Measurements from ENCODE around the gene ALS2CL.

The ALS2CL gene

DNA sequence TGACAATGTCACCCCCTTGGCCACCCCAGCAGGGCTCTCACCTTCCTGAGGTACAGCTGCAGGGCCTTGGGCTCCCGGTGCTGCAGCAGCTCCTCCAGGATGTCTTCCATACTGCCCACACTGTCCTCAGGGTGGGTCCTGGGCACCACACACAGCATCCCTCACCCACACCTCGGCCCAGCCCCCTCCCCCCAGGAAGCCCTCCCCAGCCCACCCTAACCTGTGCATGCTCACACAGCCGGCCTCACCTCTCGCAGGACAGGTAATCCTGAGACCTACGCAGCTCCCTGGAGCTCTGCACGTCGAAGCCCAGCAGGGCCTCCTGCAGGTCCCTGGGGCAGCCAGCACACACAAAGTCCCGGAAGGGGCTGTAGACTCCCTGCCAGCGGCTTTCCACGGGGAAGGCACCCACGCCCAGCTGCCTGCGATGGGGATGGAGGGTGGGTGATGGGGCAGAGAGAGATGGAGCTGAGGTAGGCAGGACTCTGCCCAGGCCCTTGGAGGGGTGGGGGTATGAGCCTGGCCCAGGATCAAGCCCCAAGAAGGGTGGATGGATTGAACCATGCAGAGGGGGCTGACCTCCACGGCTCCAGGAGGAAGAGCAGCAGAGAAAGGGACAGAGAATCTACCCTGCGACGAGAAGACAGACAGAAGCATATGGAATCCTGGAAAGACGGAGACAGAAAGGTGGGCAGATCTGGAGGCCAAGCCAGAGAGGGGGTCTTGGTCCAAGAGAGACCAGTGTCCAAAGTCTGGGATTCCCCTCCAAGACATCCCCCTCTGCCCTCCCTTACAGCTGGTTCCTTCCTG lies 16.7 kb downstream of the ALS2CL start:
- DNase-seq = peak; percentile 1

DNA sequence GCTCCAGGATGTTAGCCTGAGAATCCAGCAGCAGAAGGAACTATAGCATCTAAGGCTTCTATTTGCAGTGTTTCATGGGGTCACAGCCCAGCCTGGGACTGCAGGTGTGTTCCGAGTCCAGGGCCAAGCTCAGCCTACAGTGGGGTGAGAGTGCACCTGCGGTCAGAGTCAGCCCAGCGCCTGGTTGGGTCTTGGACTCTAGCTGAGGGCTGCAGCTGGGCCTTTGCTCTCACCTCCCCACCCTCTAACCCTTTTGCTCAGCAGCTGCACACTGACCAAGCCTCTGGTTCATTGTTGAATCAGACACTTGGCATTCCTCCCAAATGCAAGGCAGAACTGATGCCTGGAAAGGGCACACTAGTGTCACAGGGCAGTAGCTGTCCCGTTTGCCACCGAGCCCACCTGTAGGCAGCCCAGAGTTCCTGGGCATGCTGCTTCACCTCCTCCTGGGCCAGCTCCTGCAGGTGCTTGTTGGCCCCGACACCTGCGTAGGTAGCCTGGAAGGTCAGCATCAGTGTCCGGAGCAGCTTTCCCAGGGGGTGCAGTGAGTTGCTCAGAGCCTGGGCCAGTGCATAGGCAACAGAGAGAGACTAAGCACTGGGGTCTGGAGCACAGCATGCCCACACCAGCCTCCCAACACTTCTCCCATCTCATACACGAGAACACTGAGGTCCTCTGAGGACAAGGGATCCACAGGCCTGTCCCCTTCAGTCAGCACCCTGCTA lies 17.5 kb downstream of the ALS2CL start:
- peak; percentile 1 for DNase-seq

DNA sequence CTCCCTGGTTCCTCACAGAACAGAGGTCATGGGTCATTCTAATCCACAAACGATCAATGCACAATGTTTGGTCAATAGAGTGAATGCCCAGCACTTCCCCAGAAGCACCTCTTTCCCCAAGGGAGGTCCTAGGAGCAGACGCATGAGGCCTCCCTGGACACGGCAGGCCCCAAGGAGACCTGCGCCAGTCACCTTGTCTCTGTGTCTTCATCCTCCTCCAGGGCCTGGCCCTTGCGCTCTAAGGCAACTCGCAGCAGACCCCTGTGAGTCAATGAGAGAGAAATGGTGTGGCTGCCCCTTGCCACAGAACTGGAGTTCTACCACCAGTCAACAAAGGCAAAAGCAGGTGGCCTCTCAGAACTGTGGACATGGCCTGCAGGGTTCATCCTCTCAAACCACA lies 18.1 kb downstream of the ALS2CL start:
- no peak for DNase-seq

DNA sequence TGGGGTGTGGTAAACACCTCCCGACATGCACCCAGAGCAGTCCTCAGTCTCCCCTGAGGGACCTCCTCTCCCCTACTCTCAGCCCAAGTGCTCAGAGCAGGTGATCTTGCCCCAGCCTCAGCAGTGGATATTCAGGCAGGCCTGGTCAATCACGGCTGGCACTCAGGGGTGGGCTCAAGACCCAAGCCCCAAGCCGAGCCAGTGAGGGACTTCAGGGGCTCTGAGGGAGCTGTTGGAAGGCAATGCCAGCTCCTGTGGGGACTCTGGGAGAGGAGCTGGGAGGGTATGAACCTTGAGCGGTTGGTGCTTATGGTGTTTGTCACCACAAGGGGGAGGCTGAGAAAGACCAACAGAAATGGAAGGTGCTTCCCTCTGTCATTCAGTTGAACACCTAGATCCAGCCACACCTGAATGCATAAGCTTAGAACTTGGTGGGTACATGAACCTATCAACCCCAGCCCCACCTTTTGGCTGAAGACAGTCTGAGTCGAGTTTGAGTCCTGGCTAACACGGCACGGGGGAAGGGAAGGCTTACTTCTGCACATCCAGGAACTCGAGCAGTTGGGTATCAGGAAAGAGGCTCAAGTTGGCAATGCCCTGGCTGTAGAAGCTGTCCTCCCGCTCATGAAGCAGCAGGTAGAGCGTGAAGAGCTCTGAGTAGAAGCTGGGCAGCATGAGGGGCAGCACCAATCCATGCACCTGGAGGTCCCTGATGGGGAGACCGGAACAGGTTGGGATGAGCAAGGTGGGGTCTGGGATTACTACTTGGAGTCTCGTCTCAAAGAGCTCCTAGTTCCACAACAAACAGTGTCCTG lies 19.2 kb downstream of the ALS2CL start:
- no peak for DNase-seq

DNA sequence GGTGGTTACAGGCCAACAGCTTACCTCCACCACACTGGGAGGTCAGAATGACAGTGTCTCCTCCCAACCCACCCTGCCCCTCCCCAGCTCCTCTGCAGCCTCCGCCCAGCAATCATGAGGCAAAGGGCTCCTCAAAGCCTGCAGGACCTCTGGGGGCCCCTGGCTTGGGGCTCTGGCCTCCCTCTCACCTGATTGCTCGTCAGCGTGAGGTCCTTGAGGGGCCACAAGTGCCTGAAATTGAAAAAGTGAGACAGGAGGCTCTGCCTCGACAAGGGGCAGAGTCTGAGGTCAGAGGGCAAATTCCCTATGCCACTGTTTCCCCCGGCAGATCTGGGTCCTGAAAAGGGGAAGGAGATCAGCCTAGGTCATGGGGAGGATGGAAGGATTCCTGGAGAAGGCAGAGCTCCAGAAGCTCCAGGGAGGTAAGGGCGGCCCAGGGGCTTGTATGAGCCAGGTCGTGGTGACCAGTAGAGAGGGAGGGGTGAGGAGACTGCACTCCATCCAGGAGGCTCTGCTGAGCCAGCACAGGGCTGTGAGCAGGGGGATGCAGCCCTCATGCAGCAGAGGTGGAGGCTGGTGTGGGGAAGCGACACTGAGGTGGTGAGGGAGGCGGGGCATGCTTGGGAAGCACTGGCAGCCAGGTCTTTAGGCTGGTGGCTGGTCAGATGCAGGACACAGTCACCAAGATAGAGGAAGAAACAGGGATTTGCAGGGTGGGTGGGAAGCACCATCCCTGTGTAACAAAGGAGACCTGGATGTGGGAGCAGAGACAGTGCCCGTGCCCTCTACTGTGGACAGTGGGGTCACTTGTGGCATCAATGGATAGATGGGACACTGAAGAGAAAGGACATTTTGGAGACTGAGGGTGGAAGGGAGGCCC lies 20.1 kb downstream of the ALS2CL start:
- no peak for DNase-seq

DNA sequence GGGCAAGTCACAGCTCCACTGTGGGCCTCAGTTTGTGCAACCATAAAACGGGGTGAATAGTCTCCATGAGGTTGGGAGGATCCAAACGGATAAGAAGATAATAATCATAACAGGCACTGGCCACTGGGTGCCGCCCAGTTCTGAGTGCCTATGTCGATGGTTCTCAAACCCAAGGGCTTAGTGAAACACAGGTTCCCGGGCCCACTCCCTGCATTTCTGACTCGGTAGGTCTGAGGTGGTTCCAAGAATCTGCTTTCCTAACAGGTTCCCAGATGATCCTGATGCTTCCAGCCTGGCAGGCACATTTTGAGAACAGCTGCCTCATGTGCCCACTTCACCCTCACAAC lies 21.2 kb downstream of the ALS2CL start:
- DNase-seq = no peak

DNA sequence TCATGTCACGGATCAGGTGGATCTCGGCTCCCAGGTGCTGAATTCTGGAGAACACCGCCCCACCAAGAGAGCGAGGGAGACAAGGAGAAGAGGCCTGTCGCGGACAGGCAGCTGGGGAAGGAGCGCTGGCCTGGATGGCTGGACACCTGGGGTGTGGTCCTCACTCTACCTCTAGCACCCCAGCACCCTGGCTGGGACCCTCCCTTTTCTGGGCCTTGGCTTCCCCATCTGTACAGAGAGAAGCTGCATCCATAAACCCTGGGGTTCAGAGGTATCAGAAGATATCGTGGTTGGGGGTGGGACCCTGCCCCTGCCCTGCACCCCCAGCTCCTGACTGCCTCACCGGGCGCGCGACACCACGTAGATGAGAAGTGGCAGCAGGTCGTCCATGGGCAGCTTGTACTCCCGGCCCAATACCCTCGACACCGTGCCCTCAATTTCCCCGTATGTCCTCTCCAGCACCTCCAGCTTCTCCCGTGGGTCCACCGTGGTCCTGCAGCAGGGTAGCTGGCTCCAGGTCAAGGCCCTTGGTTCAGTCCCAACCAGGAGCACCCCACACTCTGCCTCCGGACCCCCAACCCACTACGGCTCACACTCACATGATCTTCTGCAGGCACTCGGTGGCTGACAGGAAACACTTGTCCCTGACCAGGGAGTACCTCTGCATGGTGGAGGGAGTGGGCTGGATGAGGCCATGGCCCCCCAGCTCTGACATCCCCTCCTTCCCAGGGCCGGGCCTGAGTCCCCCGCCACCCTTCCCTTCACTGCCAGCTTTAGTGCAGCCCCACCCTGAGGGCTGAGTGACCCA lies 21.7 kb downstream of the ALS2CL start:
- DNase-seq = no peak

DNA sequence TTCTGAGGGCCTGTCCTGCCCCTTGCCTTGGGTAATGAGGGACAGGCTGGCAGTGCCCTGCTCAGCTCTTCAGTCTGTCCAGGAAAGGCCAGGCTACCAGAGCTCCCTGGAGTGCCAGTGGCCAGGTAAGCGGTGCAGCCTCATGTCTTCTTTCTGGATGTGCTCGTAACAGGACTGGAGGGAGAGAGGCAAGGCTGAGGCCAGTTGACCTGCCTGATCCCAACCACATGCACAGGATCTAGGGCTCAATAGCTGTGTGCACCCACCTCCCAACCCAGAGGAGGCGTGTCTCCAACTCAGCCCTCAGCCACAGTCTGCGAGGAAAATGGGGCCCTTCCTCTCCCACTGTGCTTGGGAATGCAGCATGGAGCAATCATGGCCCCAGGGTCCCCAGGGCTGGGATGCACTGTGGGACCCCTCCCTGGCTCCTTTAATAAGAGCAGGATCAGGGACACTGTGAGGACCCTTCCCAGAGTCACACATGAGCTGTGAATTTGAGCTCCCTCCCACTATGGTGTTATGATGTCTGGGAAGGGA lies 22.5 kb downstream of the ALS2CL start:
- DNase-seq = no peak

DNA sequence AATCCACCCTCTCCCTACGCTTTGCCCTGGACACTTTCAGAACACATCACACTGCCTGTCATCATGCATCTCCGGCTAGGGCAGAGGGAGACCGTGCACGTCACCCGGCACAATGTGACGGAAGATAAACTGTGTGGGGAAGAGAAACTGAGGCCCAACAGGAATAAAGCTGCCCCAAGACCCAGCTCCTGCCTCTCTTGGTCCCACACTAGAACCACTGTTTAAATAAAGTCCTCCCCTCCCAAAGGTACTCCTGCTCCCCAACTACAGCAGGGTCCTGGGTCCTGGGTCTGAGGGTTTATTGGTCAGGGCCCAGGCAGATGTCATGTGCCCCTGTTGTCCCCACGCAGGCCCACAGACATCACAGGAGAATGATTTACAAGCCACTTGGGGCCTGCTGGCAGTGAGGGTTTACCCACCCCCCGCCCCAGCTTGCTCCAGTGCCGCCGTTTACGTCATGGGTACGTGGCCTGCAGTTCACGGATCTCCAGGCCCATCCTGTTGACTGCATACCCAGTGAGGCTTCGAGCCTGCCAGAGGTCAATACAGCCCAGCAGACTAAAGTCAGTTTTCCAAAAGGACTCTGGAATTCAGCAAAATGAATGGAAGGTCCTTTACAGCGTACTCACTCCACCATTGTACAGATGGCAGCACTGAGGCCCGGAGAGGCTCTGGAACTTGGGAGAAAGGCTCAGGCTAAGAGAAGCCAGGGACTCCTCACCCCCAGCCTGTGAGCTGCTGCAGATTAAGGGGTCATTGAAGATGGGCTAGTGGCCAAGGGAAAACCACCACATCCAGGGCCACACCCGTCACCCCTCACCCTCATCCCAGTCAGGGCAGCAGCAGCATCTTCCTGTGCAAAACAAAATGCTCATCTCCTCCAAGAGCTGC lies 23.2 kb downstream of the ALS2CL start:
- DNase-seq = no peak

DNA sequence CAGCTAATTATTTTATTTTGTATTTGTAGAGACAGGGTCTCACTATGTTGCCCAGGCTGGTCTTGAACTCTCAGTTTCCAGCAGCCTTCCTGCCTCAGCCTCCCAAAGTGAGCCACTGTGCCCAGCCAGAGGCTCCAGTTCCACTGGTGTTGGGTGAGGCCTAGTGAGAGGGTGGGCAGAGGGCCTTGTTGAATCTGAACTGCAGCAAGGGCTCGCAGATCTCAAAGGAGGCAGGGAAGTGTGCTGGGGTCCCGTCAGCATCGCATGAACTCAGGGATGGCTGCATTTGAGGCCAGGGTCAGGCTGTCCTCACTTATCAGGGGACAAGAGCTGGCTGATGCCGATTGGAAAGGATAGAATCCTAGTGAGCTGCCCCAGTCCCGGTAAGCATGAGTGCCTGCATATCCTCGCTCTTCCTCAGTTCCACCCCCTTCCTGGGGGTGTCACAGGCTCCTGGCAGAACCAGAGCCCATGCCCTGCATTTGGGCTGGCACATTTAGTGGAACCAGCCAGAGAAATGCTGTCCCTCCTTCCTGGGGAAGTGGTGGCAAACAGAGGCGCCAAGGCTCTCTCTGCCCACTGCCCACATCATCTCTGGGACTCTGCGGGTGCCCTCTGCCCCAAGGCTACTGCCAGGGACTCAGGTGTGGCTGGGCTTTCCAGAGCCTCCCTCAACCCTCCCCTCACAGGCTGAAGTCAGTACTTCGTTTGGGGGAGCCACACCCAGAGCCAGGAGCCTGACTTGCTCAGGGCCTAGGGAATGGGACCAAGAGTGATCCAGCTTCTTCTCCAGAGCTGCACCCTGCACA lies 24.1 kb downstream of the ALS2CL start:
- DNase-seq = no peak

DNA sequence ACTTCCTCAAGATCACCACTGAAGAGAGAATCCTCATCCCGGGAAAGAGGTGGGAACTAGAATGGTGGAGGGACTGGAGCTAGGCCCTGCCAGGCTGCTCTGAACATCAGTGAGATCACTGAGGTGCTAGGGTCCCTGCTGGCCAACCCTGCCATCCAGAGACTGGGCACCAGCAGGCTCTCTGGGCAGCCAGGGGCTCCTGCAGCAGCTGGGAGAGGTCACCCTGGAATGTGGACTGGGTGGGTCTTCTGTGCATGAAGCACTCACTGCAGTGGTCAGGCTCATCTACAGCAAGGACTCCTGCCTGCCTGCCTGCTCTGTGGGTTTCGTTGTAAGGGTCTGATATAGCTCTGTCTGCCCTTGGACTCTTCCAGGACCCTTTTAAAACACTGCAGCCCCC lies 24.9 kb downstream of the ALS2CL start:
- no peak for DNase-seq

DNA sequence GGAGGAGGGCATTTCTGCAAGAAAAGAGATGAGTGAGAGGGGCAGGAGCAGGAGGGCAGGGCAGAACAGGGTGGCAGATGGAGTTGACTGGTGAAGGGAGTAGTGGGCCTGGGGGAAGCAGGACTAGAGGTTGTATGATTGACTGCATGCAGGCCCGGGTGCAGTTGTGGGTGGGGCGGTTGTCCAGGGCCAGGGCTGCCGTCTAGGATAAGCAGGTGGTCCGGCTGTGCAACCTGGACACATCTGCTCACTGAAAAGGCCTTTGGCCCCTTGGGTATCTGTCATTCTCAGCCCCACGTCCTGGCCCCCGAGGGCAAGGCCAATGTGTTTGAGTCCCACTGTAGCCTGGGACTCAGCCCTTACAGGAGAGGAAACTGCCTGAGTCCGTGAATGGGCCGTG lies 25.4 kb downstream of the ALS2CL start:
- no peak for DNase-seq

DNA sequence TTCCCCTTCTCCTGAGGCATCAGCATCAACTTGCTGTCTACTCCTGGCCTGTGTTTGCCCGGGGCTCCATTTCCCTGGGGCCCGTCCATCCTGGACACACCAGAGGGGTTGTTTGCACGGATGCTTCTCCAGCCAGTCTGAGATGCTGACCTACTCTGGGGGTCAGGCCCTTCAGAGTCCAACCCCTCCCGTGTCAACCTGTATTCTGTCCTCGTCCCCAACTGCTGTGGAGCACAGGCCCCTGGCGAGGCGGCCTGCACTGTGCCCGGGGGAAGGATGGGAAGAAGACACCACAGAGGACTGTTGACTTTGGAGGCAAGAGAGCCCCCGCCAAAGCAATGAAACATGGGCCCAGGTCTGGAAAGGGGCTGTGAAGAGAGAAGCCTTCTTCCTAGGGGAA lies 25.8 kb downstream of the ALS2CL start:
- no peak for DNase-seq

DNA sequence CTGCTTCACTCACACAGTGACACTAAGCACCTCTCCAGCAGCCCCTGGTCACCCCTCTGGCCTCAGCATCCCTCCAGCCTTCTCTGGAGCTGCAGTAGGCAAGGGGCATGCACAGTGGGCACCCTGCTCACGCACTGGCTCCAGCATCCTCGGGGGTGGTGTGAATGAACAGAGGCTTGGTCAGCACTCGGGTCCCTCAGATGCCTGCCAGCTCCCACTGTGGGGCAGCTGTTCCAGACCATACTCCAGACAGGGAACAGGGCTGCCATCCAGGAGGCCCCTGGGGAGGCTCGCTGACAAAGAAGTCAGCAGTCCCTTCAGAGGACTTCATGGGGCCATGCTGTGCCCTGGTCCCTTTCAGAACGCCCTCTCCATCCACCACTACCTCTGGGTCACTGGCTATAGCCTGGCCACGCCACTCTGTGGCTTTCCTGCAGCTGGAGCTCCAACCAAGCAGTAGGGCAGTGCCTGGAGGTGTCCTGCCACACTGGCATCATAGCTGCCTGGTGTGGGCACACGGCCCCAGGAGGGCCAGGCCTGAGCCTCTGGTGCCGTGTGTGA lies 26.3 kb downstream of the ALS2CL start:
- no peak for DNase-seq

DNA sequence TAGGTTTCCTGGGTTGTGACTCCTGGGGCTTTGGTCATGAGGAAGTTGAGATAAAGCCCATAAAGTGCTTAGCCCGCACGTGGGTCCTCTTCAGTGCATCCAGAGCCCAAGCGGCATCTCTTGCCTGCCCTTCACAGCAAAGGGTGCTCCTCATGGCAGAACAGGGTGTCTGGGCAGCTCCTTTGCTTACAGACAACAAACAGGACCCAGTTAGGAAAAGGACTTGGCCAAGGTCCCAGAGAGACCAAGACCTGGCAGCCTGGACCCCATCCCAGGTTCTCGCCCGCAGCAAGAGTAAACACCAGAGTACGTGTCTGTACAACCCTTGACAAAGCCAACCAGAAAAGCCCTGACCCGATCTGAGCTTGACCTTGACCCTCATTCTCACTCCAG lies 27.0 kb downstream of the ALS2CL start:
- DNase-seq = no peak

DNA sequence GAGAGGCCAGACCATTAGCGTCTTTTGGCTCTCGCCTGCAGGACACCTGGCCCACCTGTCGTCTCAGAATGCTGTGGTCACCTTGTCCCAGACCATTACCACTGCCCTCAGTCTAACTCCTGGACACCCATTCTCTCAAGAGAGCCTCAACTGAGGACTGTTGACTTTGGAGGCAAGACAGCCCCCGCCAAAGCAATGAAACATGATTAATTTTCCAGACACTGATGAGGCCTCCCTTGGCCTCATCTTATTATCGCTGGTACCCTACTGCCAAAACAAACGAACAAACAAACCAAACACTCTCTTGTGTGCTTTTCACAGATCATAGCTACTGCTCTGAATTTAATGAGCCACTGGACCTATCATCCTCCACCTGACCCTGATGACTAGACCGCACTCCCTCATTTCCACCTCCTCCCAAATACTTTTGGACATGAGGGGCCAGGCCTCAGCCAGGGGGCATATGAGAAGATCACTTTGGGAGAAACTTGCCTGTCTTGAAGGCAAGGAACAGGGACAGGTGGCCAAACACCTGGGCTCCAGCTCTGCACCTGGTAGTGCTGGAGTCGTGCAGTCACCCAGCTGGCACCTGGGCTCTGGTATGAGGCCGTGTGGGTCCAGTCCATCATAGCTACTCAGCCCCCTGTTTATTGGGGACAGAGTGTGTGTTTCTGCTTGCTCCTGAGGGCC lies 27.6 kb downstream of the ALS2CL start:
- no peak for DNase-seq

DNA sequence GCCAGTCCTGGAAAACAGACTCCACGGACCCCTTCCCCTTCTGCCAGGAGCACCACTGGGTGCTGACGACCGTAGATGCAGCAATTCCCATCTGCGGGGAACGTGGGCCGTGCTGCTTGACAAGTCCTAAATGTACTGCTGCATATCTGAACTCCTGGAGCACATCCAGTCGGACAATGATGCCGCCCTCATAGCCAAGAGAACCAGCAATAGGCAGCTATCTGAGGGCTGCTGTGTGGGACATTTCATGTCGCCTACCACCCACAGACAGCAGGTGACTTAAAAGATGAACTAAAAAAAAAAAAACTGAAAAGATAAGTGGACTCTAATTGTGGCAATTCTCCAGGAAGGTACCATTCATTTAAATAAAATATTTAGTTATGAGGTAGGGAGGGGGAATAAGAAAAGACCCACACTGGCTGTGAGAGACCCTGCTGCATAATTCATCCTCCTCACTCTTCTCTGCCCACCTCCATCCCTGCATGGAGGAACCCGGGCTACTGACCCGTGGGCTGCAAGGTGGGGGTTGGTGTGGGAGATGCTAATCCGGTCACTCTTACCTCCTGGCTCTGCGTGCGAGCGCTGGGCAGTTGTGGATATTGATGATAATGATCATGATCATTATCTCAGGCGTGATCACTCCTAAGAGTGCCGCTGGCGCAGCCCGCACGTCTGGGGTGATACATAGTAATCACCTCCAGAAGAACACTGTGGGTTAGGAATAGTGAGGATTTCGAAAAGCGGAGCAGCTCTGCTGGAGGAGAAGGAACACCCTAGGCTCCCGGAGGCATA lies 28.3 kb downstream of the ALS2CL start:
- DNase-seq = no peak
